ENCODE results near the gene LAMA2. TPM values are rescaled to one million over a fixed set of nuclear protein-coding genes. Genes with fewer than 3 reads are reported as not detected.

The LAMA2 gene
- total RNA-seq, 2 donors from 2014 or later, result 0.93 to 2.0 TPM

DNA sequence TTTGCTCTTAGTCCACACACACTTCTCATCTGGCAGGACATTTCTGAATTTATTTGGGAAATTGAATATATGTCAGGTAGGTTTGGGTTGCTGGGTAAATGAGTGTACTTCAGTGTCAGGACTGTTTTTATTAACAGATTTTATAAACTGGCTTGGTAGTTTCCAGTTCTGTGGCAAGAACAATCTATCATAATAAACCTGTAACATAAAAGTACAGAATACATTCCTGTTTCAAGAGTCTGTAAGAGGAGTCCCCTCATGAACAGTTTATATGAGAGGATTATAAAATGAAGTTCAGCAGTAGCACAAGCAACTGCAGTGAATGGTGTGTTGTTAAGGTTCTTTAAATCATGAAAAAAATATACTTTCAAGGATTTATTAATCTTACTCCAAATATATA is 81.8 kb downstream of the LAMA2 start:
- DNase-seq (ENCODE audit: low spot score in 2 of 2) (no peak), ATAC-seq (no peak)
- no peaks in the 10 kb centered on the region for H3K36me3 Mint-ChIP-seq
- H3K27ac Mint-ChIP-seq, result no peak overlapping the region
- no peaks in the 10 kb centered on the region for H3K9me3 Mint-ChIP-seq

DNA sequence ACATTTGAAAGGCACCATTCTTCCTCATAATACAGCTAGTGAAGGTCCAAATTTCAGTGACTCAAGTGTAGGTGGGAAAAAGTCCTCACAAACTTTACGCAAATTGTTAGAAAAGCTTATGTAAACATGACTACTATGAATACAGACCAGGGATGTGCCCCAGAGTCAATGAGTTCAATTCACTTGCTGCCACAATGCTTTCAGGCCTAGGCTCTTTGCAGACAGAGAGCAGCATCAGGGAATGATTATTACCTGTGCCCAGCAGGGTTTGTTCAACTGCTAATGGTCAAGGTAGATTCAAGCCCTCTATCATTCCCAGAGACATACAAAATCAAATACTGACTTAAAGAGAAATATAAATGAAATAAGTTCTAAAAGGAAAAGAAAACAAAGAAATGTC is 84.0 kb downstream of the LAMA2 start:
- DNase-seq (ENCODE audit: low spot score in 2 of 2), result no peak
- ATAC-seq, result no peak
- H3K27ac Mint-ChIP-seq, result no peak overlapping the region
- no peaks in the 10 kb centered on the region for H3K36me3 Mint-ChIP-seq
- no peaks in the 10 kb centered on the region for H3K9me3 Mint-ChIP-seq

DNA sequence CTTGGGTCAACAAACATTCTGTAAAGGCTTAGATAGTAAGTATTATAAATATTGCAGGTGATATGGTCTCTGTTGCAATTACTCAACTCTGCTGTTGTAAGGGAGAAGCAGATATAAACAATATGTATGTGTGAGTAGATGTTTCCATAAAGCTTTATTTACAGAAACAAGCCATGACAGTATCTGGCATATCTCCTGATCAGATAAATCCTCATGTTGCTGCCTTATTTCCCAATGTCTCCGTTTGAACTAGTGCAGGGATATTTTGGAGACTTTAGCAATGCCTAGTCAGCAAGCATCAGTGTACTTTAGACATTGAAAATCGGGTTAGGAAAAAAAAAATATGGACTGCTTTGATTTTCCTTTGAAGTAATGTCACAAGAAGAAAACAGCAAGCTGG is 96.1 kb downstream of the LAMA2 start:
- Mint-ChIP-seq H3K36me3 (no peaks in the 10 kb centered on the region), H3K9me3 (no peaks in the 10 kb centered on the region), H3K27ac (no peak overlapping the region)
- no peak for DNase-seq (ENCODE audit: low spot score in 2 of 2)
- ATAC-seq, result no peak

DNA sequence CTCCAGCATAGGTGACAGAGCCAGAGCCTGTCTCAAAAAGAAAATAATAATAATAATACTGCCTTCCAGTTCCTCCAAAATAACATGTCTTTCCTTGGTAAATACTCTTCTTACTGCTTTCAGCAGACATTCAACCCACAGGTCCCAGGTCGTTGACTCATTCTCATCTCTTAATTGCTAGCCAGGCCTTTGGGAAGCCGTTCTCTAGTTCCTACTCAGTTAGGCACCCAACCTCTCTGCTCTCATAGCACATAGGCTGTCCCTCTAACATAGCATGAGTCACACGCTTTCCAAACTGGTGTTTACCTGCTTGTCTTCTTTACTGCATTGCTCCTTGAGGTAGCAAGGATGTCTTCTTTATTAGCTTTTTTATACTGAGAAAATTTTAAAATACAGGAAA is 98.8 kb downstream of the LAMA2 start:
- no peaks in the 10 kb centered on the region for H3K9me3 Mint-ChIP-seq
- DNase-seq (ENCODE audit: low spot score in 2 of 2), result no peak
- no peaks in the 10 kb centered on the region for H3K36me3 Mint-ChIP-seq
- H3K27ac Mint-ChIP-seq, result peak overlapping the region in 1 of 2 donors; percentile 24
- ATAC-seq, result no peak

- H3K27ac Mint-ChIP-seq, result no peak overlapping the region
- DNase-seq (ENCODE audit: low spot score in 2 of 2) (no peak), ATAC-seq (no peak)
- H3K9me3 Mint-ChIP-seq, result no peaks in the 10 kb centered on the region
- H3K36me3 Mint-ChIP-seq, result no peaks in the 10 kb centered on the region
Measured at GRCh38 chr6:128990360-128990759, 107.4 kb downstream of the LAMA2 start.

- ATAC-seq, result no peak
- Mint-ChIP-seq H3K36me3 (no peaks in the 10 kb centered on the region), H3K27ac (no peak overlapping the region), H3K9me3 (peaks cover 0 to 2% of the 10 kb centered on the region in 2 donors)
- DNase-seq (ENCODE audit: low spot score in 2 of 2), result no peak
Measured at GRCh38 chr6:128990915-128991314, 108.0 kb downstream of the LAMA2 start.

GRCh38 chr6:128993166-128993565 is 110.2 kb downstream of the LAMA2 start:
- no peak overlapping the region for H3K27ac Mint-ChIP-seq
- ATAC-seq, result no peak

DNA sequence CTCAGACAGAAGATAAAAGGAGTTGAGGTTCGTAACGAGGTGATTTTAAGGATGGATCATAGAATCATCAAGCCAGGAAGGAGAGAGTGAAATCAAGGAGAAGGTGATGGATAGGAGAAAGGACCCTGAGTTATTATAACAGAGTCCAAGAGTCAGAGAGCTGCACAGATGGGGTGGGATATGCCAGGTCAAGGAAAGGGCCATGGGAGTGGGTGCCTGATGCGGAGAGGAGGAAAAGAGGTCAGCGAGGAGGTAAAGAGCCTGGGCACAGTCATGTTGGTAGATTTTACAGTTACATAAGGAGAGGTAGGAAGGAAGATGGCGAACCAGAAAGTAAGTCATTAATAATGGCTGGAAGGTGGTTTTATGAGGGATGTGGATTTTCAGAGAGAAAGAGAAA is 114.9 kb downstream of the LAMA2 start:
- Mint-ChIP-seq H3K9me3 (peaks cover 0 to 14% of the 10 kb centered on the region in 2 donors), H3K36me3 (no peaks in the 10 kb centered on the region), H3K27ac (no peak overlapping the region)
- DNase-seq (ENCODE audit: low spot score in 2 of 2) (no peak), ATAC-seq (no peak)

More at GRCh38 chr6:128993166-128993565, 110.2 kb downstream of the LAMA2 start:
- DNase-seq (ENCODE audit: low spot score in 2 of 2), result no peak
- H3K36me3 Mint-ChIP-seq, result no peaks in the 10 kb centered on the region
- H3K9me3 Mint-ChIP-seq, result peaks cover 0 to 14% of the 10 kb centered on the region in 2 donors

DNA sequence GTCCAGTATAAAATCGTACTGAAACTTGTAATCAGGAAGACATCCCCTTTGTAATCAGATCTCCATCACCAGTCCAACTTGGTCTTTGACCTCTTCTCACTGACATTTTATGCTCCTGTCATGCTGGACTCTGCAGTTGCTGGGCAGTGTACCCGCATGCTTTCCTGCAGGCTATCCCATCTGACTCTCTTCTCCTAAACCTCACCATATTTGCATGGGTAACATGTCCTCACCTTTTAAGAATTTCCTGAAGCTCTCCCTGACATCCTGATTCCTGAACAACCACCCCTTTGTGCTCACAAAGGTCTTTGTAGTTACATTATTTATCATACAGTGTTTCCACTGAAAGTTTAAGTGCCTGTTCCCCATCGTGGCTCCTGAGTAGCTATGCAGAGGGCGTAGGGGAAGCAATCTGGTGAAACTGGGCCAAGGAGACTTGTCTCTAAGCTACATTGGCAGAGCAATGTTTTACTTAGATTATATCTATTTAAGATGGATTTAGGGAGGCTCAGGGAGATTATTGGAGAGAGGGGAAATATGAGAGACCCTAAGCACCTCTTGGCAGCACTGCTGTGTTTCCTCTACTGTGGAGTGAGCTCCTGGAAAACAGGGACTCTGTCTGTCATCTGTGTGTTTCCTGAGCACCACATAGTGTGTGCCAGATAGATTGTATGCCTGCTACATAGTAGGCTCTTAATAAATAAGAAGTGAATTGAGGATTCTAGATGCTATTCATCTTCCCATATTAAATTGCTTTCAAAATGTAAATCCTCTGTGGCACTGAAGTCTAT is 124.0 kb downstream of the LAMA2 start:
- H3K27ac Mint-ChIP-seq, result no peak overlapping the region
- H3K9me3 Mint-ChIP-seq, result no peaks in the 10 kb centered on the region
- DNase-seq (ENCODE audit: low spot score in 2 of 2) (no peak), ATAC-seq (no peak)
- no peaks in the 10 kb centered on the region for H3K36me3 Mint-ChIP-seq

GRCh38 chr6:129007701-129008373 is 124.9 kb downstream of the LAMA2 start:
- DNase-seq (ENCODE audit: low spot score in 2 of 2) (no peak), ATAC-seq (no peak)
- no peak overlapping the region for H3K27ac Mint-ChIP-seq
- no peaks in the 10 kb centered on the region for H3K36me3 Mint-ChIP-seq
- no peaks in the 10 kb centered on the region for H3K9me3 Mint-ChIP-seq

- DNase-seq (ENCODE audit: low spot score in 2 of 2) (no peak), ATAC-seq (no peak)
- no peak overlapping the region for H3K27ac Mint-ChIP-seq
- no peaks in the 10 kb centered on the region for H3K9me3 Mint-ChIP-seq
- no peaks in the 10 kb centered on the region for H3K36me3 Mint-ChIP-seq
Measured at GRCh38 chr6:129008591-129008990, 125.7 kb downstream of the LAMA2 start.

DNA sequence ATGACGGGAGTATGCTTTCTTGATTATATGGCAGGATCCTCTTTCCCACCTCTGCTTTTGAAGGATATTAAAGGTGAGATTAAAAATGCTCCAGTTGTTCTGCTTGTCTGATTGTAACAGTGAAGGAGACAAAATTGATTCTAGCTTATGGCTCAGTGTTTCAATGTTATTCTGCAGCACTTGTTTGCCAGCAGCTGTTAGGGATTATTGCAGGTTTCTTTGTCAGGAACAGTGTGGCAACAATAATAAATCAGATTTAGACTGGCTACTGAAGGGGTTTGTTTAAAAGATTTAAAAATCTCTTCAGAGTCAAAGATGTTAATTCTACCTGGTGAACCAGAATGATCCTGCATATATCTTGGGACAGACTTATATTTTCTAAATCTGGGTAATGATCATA is 126.9 kb downstream of the LAMA2 start:
- H3K36me3 Mint-ChIP-seq, result no peaks in the 10 kb centered on the region
- no peak for ATAC-seq
- DNase-seq (ENCODE audit: low spot score in 2 of 2), result no peak
- no peak overlapping the region for H3K27ac Mint-ChIP-seq
- no peaks in the 10 kb centered on the region for H3K9me3 Mint-ChIP-seq

DNA sequence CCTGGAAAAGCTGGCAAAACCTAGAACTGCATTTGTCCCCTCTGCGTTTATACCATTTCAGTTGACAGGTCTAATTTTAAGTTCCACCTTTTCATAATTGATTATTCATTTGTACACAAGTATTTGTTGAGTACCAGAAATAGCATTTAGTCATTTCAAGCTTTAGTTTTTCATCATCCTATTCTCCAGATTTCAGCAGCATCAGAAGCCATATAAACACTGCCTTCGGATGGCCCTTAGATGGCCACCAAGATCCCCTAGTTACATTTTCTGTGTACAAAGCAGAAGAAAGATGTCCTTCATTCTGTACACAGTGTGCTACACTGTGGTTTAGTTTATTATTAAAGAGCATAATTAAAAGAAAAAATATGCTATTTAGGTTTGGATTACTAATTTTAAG is 131.4 kb downstream of the LAMA2 start:
- no peaks in the 10 kb centered on the region for H3K9me3 Mint-ChIP-seq
- no peaks in the 10 kb centered on the region for H3K36me3 Mint-ChIP-seq
- H3K27ac Mint-ChIP-seq, result no peak overlapping the region
- ATAC-seq, result no peak
- no peak for DNase-seq (ENCODE audit: low spot score in 2 of 2)

GRCh38 chr6:129015721-129016120 is 132.8 kb downstream of the LAMA2 start:
- Mint-ChIP-seq H3K27ac (no peak overlapping the region), H3K9me3 (peaks cover 0 to 3% of the 10 kb centered on the region in 2 donors), H3K36me3 (no peaks in the 10 kb centered on the region)
- DNase-seq (ENCODE audit: low spot score in 2 of 2) (no peak), ATAC-seq (no peak)

DNA sequence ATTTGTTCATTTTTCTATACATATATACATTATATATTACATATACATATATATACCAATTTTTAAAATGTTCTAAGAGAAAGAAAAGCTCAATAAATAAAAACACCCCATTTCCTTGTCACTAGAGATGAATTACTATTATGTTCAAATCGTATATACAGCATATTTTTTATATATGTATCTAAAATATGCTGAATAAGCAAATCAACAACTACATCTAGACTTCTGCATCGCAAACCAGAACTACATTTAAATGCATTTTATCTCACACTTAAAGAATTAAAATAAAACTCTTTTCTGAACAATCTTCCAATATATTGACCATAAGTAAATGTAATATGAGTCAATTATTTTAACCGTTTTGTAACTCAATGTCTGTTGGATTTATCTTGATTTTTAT is 133.9 kb downstream of the LAMA2 start:
- no peak for ATAC-seq
- Mint-ChIP-seq H3K36me3 (no peaks in the 10 kb centered on the region), H3K27ac (no peak overlapping the region), H3K9me3 (peaks cover 0 to 3% of the 10 kb centered on the region in 2 donors)
- DNase-seq (ENCODE audit: low spot score in 2 of 2), result no peak

- ATAC-seq, result no peak
Measured at GRCh38 chr6:129022011-129022553, 139.1 kb downstream of the LAMA2 start.

DNA sequence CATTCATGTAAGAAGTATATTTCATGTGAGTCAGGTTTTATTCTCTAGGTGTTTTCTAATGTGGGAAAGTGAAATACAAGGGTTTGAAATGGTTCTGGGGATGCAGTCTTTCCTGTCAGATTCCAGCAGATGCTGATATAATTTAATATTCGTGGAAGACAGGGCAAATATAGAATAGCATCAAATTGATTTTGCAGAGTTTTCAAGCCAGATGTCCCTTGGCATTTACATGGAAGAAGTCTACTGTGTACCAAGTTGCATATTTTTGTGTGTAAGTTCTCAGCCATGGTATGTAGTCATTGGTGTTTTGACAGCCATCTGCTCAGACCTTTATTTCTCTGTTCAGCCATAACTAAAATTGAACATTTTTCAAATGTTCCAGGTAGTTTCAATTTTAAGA is 143.7 kb downstream of the LAMA2 start:
- Mint-ChIP-seq H3K36me3 (no peaks in the 10 kb centered on the region), H3K9me3 (no peaks in the 10 kb centered on the region), H3K27ac (no peak overlapping the region)
- DNase-seq (ENCODE audit: low spot score in 2 of 2) (no peak), ATAC-seq (no peak)

More at GRCh38 chr6:129022011-129022553, 139.1 kb downstream of the LAMA2 start:
- peaks cover 0 to 3% of the 10 kb centered on the region in 2 donors for H3K9me3 Mint-ChIP-seq
- DNase-seq (ENCODE audit: low spot score in 2 of 2), result no peak
- no peak overlapping the region for H3K27ac Mint-ChIP-seq
- no peaks in the 10 kb centered on the region for H3K36me3 Mint-ChIP-seq

DNA sequence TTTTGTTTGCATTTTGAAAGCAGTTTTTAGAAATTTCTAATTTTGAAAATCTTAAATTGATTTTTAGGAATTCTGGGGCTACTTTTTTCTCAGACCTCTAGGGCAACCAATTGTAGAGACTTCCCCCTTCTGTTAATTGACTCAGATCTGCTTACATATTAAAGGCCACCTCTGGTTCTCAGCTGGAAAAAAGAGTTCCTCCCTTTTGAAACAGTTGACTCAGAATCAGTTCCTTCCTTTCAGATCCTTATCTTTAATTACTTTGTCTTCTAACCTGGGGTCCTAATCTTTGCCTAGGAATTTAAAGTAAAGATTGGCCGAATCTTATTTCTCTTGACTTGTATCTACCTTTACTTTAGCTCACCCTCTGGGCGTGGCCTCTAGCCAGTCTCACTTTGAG is 146.8 kb downstream of the LAMA2 start:
- H3K36me3 Mint-ChIP-seq, result no peaks in the 10 kb centered on the region
- no peaks in the 10 kb centered on the region for H3K9me3 Mint-ChIP-seq
- no peak overlapping the region for H3K27ac Mint-ChIP-seq
- DNase-seq (ENCODE audit: low spot score in 2 of 2), result no peak
- no peak for ATAC-seq
